Esophagus squamous epithelium (tissue), 4 donors: ENCODE results near the gene ISM2.

ENCODE experiments used
- CTCF ChIP-seq, 6 experiments: fragments of 450-650 bp in 4 of 6; fragments of 200-600 bp in 2 of 6; sonication (generic) in 2 of 6; IDR thresholded peaks; one replicate each; pipeline ENCODE4 v1.5.1; 2016 to 2019; ENCODE audit warnings: antibody characterized with exemption in 6 of 6, mild to moderate bottlenecking in 4 of 6, moderate library complexity in 4 of 6
- POLR2A ChIP-seq, 4 donors: fragments of 450-650 bp; IDR thresholded peaks; one replicate each; pipeline ENCODE4 v1.6.1; 2017; ENCODE audit warnings: antibody characterized with exemption in 4 of 4, mild to moderate bottlenecking in 4 of 4, moderate library complexity in 3 of 4

- TF ChIP-seq CTCF (IDR thresholded peaks at IDR 0.05): no peak
- no peak for TF ChIP-seq POLR2A (IDR thresholded peaks at IDR 0.05)
These were observed 58.8 kb downstream of the ISM2 start for GRCh38 chr14:77439861-77440260.
